Neural crest cell (in vitro differentiated cells): ENCODE measurements around the gene MICAL3. TPM values are rescaled to one million over a fixed set of nuclear protein-coding genes. Genes with fewer than 3 reads are reported as not detected.

Experiments
- DNase-seq: peaks from one replicate; pipeline ENCODE4 v3.0.0; 2021; ENCODE audit warnings: low read depth, mixed read lengths, low spot score
- H3K27ac Mint-ChIP-seq: one replicate; pipeline ENCODE4 v1.8.0; 2021; ENCODE audit warnings: mild to moderate bottlenecking, mixed read lengths; ENCODE audit not compliant: unreplicated experiment
- H3K27me3 Mint-ChIP-seq: 2 replicates; pipeline ENCODE4 v1.8.0; 2021; ENCODE audit warnings: low read depth, mild to moderate bottlenecking, mixed read lengths
- H3K36me3 Mint-ChIP-seq: 2 replicates; pipeline ENCODE4 v1.8.0; 2021; ENCODE audit warnings: low read depth, mild to moderate bottlenecking, mixed read lengths
- H3K4me1 Mint-ChIP-seq: 2 replicates; pipeline ENCODE4 v1.8.0; 2021; ENCODE audit warnings: mixed read lengths
- H3K4me3 Mint-ChIP-seq: one replicate; pipeline ENCODE4 v1.8.0; 2021; ENCODE audit warnings: mild to moderate bottlenecking, mixed read lengths
- H3K9me3 Mint-ChIP-seq: 2 replicates; pipeline ENCODE4 v1.8.0; 2021; ENCODE audit warnings: mixed read lengths
- total RNA-seq: library from RNA; stranded (reverse); gene quantifications from 2 replicates; pipeline ENCODE4 v1.2.1, GENCODE V29; 2021
- TF ChIP-seq, protein P1 (sequence below): fragments of 200-600 bp; sonication (generic); conservative IDR thresholded peaks from 2 replicates; pipeline ENCODE4 v1.5.0; 2021; ENCODE audit warnings: antibody characterized with exemption, mild to moderate bottlenecking

Gene MICAL3
- total RNA-seq, 1 donor from 2014 or later, result 84.5 TPM

DNA sequence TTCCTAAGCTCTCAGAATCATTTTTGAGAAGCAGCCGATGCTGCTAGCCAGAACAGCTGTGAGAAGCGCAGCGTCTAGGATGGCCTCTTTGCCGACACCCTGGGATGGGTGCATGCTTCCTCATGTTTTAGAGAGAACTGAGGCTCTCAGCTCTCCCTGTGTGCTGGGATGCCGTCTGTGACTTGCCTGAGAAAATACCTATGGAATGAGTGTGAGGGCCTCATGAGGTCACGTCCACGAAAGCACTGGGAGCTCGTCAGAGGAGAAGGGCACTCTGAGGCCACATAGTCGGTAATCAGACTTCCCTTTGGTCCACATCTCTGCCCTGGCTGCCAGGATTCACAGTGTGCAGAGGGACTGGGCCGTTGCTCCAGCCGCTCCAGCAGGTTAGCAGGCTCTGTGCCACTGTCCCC lies 54.7 kb downstream of the MICAL3 start:
- Mint-ChIP-seq H3K36me3 (peaks cover 2% of the 10 kb centered on the region), H3K4me3 (no peak overlapping the region), H3K9me3 (no peaks in the 10 kb centered on the region), H3K27me3 (no peaks in the 10 kb centered on the region), H3K4me1 (peaks cover 45% of the 10 kb centered on the region), H3K27ac (no peak overlapping the region)
- TF ChIP-seq, protein P1, sequence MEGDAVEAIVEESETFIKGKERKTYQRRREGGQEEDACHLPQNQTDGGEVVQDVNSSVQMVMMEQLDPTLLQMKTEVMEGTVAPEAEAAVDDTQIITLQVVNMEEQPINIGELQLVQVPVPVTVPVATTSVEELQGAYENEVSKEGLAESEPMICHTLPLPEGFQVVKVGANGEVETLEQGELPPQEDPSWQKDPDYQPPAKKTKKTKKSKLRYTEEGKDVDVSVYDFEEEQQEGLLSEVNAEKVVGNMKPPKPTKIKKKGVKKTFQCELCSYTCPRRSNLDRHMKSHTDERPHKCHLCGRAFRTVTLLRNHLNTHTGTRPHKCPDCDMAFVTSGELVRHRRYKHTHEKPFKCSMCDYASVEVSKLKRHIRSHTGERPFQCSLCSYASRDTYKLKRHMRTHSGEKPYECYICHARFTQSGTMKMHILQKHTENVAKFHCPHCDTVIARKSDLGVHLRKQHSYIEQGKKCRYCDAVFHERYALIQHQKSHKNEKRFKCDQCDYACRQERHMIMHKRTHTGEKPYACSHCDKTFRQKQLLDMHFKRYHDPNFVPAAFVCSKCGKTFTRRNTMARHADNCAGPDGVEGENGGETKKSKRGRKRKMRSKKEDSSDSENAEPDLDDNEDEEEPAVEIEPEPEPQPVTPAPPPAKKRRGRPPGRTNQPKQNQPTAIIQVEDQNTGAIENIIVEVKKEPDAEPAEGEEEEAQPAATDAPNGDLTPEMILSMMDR, result no peak
- DNase-seq, result no peak

DNA sequence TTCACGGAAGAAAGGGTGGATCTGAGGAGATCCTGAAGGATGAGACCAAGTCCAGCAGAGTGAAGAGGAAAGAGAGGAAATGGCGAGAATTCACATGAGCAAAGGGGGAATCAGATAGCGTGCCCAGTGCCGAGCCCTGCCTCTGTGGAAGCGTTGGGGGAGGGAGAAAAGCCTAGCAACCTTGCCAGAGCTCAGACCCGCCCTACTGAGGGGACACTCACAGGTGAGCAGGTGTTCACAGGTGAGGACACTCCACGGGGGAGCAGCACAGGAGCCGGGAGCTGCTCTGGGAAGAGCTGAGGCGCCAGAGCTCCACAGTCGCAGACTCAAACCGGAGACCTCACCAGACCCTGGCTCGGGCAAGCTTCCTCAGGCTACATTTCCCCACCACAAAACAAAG lies 56.2 kb downstream of the MICAL3 start:
- H3K27ac Mint-ChIP-seq, result no peak overlapping the region
- H3K9me3 Mint-ChIP-seq, result no peaks in the 10 kb centered on the region
- peaks cover 2% of the 10 kb centered on the region for H3K36me3 Mint-ChIP-seq
- H3K27me3 Mint-ChIP-seq, result no peaks in the 10 kb centered on the region
- DNase-seq, result no peak
- TF ChIP-seq, protein P1, result no peak
- H3K4me3 Mint-ChIP-seq, result no peak overlapping the region
- peaks cover 48% of the 10 kb centered on the region for H3K4me1 Mint-ChIP-seq

DNA sequence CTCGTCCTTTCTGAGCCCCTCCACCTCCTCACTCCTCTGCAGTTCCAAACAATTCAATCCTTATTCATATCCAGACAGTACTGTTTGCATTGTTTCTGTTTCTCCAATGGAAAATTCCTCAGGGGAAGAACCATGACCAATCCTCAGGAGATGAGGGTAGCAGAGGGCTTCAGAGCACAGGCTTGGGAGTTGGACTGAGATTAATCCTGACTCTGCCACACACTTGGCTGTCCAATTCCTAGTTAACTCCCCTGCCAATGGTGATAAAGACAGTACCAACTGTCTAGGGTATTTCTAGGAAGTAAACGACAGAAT lies 58.0 kb downstream of the MICAL3 start:
- DNase-seq, result no peak
- Mint-ChIP-seq H3K36me3 (peaks cover 2% of the 10 kb centered on the region), H3K4me1 (peaks cover 33% of the 10 kb centered on the region), H3K27me3 (no peaks in the 10 kb centered on the region), H3K4me3 (no peak overlapping the region), H3K27ac (peak overlapping the region; percentile 64), H3K9me3 (no peaks in the 10 kb centered on the region)
- TF ChIP-seq, protein P1, result no peak

DNA sequence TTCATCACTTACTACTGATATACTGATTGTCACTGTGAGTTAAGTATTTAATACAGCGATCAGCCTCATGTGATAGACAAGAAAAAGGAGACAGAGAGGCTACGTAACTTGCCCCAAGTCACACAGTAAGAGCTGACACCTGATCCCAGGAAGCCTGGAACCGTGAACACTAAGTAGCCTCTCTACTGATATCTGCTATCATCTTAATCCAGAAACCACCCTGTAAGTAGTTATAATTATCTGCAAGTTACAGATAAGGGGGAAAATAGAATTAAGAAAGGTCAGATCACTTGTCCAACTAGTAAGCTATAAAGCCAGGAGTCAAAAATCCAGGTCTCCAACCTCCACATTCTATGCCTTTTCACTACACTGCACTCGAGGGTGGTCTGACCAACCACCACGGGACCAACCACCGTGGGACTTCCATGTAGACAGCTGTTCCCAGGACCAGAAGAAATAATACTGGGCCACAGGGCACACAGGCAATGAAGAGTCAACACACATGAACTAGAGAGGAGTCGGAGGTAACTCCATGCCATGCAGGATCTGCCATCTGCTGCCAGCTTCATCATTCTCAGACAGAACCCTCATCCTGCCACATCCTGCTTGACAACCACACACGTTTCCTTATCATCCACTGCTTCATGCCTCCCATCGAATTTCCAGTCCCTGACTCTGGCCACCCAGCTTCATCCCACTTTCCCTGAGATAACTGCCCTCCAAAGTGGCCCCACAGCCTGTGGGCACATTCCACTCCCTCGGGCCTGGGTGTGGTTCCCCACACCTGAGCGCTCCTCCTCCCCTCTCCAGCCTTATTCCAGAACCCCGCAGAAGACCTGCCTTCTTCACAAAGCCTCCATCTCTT lies 58.6 kb downstream of the MICAL3 start:
- Mint-ChIP-seq H3K9me3 (no peaks in the 10 kb centered on the region), H3K27me3 (no peaks in the 10 kb centered on the region), H3K4me1 (peaks cover 37% of the 10 kb centered on the region), H3K36me3 (peaks cover 2% of the 10 kb centered on the region), H3K4me3 (no peak overlapping the region), H3K27ac (peak overlapping the region; percentile 64)
- TF ChIP-seq, protein P1, result no peak
- DNase-seq, result no peak

DNA sequence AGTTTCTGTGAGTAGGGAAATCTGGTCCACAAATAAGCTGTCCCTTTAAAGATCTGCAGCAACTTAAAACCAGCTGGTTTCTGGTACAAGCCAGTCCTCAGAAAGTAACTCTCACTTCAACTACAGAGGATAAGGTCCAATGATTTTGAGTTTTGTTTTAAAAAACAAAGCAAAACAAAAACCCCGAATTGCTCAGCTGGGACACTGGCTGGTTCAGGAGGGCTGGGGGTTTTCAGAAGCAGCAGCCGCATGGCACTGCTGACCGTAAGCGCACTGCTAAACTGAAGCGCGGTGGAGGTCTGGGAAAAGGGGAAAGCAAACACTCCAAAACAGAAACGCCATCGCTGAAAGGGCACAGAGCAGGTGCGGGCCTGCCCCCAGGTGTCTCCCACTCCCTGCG lies 59.7 kb downstream of the MICAL3 start:
- H3K4me1 Mint-ChIP-seq, result peaks cover 44% of the 10 kb centered on the region

More for the DNA sequence above, 59.7 kb downstream of the MICAL3 start:
- no peak overlapping the region for H3K4me3 Mint-ChIP-seq
- H3K27me3 Mint-ChIP-seq, result no peaks in the 10 kb centered on the region
- DNase-seq, result no peak
- no peak overlapping the region for H3K27ac Mint-ChIP-seq
- H3K36me3 Mint-ChIP-seq, result peaks cover 2% of the 10 kb centered on the region
- TF ChIP-seq, protein P1, result no peak
- H3K9me3 Mint-ChIP-seq, result no peaks in the 10 kb centered on the region
